Ecto neural progenitor cell (in vitro differentiated cells): ENCODE measurements around the gene RHCE.
"Not testable (repeated sequence)": the region's sequence is repeated elsewhere in the genome, so short reads cannot be mapped to it uniquely, and the experiment has no call there.

ENCODE experiments used
- DNase-seq: peaks from one replicate; pipeline ENCODE4 v3.0.0-alpha.2; 2018; ENCODE audit warnings: low spot score

RHCE gene

DNA sequence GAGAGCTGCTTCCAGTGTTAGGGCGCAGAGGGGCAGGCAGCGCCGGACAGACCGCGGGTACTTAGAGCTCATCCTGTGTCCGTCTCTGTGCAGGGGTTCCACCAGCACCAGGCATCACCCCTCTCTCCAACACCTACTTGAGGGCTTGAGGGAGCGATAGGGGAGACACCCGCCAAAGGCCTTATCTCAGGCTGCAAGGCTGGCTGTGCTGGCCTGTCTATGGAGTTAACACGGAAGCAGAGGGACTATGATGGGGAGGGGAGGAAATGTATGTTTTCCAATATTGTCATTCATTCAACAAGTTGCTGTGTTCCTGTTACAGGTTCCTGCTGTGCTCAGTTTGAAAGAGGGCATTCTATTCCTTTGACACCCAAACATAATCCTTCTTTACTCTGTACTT, at the start of gene RHCE:
Gene RHCE (minus strand): TSS at position 111 of the 400 bp plus-strand sequence. CDS start 39 bp downstream, at position 72.
- not testable (repeated sequence) for DNase-seq

DNA sequence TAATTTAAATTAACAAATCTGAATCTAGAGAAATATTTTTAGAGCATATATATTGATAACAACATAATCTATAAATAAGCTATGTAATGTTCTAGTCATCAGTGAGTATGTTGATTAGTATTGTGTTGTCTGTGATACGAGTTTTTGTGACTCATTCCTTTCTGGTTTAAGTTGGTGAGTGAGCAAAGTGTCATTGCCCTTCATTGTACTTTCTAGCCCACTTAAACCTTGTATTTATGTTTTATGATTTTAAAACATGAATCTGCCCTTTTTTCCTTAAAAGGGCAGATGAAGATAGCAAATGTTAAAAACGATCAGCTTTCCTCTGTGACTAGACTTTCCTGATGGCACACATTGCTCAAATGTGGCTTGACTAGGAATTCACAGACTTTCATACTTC, 48.6 kb upstream of the RHCE start:
- no peak for DNase-seq

DNA sequence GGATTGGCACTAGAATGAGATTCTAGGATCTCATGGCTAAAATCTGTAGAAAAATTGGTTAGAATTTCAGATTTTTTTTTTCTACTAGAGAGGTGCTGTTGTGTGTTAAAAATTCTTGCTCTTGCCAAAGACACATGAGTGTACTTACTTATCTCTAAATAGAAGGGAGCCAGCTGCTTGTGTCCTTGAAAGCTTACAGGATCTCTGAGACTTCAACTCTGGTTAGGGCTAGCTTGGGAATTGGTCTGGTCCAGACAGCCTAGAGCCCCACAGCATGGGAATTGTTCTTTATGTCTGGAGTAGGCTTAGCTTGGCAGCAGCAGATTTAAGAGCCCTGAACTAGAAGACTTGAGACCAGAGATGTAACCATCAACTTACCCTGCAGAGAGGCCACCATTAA, 47.4 kb upstream of the RHCE start:
- no peak for DNase-seq

DNA sequence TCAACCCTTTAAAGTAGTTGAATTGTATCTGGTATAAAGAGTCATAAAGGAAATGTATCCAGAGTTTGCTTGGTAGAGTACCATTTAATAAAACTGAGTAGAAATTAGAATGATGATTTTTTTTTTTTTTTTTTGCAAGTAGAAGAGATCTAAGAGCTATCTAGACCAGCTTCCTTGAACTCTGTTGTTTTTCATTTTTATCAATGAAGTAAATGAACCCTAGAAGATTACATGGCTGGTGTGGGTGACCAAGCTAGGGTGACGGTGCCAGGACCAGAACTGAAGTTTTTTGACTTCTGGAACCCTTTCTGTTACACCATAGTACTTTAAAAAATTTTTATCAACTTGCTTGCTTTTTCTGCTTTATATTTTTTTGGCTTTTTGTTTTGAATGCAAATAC, 47.0 kb upstream of the RHCE start:
- DNase-seq = no peak

DNA sequence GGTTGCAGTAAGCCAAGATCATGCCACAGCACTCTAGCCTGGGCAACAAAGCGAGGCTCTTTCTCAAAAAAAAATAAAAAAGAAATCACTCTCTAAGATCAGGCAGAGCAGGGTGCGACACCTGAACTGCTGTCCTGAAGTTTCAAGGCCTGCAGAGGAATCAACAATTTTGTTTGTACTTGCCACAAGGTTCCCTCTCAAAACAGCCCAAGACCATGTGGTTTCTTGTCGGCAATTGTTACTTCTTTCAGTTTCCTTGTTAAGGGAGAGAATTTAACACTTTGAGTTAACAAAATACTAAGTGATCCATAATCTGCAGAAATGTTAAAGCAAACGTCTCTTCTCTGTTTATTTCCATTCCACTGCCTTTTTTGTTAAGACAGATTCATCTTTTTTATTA, 46.6 kb upstream of the RHCE start:
- no peak for DNase-seq

DNA sequence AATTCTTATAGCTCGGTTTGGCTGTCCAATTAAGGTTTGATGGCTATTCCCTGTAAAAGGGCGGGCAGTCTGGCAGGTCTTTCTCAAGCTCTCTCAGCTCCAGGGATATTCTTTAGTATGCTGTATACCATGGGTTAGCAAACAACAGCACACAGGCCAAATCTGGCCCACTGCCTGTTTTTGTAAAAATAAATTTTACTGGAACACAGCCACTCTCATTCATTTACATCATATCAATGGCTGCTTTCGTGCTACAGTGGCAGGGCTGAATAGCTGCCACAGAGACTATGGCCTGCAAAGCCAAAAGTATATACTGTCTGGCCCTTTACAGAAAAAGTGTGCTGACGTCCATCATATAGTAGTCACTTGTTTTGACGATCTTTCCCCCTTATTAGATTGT, 42.1 kb upstream of the RHCE start:
- DNase-seq = no peak

DNA sequence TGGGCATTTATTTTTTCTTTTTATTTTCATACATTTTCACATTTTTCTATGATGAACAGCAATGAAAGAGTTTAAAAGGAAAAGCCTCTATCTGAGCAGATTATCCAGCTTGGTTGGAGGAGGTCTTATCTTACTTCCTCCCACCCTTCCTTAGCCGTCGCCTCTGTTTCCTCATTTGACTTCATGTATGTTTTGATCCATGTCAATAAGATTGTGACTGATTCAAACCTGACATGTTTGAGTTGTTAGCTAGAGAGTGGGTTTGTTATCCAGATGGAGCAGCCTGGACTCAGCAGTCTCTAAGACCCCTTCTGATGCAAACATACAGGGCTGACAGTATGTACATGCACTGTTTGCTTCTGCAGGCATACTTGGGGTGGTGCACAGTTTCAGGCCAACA, 41.2 kb upstream of the RHCE start:
- no peak for DNase-seq

DNA sequence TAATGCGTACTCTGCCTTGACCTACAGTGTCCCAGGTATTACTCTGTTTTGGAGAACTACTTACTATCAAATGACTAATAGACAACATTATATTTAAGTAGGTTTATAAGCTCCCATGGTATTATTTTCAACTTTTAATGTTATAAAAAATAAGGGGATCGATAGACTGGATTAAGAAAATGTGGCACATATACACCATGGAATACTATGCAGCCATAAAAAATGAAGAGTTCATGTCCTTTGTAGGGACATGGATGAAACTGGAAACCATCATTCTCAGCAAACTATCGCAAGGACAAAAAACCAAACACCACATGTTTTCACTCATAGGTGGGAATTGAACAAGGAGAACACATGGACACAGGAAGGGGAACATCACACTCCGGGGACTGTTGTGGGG, 40.2 kb upstream of the RHCE start:
- not testable (repeated sequence) for DNase-seq

DNA sequence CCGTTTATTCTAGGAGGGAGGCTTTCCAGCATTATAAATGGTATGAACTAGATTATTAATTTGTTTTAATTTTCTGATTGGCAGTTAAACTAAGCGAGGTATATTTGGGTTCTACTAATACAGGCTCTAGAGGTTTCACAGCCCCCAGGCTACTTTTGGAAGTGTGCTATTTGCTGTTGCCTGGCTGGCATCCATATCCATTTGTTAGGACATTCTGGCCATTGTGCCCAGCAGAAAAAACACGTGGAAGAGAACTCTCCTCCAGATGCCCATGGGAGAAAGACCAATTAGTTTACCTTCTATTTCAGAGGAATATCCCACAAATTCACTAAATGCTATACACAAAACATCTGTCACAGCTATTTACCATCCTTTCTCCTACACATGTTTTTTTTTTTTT, 39.4 kb upstream of the RHCE start:
- no peak for DNase-seq

DNA sequence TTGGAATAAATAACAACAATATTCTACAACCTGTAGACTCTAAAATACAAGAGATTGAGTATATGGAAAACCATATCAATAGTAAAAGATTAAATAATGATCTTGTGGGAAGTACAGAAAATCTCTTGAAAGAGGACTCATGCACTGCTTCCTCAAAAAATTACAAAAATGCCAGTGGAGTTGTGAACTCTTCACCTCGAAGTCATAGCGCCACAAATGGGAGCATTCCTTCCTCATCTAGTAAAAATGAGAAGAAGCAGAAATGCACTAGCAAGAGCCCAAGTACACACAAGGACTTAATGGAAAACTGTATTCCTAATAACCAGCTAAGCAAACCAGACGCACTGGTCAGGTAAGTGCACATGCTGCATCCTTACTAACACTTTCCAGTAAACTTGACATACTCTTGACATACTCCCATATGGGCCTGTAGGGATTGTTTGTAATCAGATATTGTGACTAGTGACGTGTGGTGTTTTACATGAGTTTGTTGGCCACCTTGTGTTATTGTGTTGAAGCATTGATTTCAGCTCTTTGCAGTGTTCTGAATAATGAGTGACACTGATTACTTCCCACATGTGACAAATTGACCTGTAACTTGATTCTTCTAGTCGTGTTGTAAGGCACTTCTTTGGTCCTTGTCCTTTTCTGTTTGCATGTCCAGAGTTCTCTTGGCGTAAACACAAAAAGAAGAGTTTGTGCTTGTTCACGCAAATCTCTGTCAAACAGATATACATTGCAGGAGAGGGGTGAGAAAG, 38.1 kb upstream of the RHCE start:
- no peak for DNase-seq

DNA sequence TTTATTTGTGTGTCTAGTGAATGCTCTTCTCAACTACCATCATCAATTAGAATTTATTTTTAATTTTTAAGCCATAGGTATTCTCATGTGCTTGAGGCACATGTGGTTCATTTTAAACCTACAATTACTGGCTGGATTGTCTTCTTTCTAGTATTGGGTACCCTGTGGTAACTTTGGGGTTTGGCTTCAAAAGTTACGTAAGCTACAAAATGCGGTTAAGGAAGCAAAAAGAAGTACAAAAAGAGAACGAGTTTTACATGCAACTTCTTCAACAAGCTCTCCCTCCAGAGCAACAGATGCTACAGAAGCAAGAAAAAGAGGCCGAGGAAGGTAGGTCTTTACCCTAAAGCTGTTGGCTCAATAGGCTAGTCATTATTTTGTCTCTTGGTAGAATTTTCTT, 35.9 kb upstream of the RHCE start:
- no peak for DNase-seq

DNA sequence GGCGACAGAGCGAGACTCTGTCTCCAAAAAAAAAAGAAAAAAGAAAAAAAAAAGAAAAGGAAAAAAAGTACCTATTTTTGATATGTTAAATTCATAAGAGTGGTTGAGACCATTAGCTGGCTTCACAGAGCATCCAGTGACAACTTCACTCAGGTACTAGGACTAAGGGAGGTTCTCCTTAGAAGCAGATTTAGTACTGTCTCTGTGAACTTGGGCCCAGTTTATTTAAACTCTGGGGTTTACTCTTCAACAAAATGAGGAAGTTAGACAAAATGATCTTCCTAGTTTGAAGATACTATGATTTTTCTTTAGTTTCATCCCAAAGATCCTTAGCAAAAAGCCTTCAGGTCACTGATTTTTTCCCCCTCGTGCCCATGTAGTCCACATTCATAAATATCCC, 31.3 kb upstream of the RHCE start:
- no peak for DNase-seq

DNA sequence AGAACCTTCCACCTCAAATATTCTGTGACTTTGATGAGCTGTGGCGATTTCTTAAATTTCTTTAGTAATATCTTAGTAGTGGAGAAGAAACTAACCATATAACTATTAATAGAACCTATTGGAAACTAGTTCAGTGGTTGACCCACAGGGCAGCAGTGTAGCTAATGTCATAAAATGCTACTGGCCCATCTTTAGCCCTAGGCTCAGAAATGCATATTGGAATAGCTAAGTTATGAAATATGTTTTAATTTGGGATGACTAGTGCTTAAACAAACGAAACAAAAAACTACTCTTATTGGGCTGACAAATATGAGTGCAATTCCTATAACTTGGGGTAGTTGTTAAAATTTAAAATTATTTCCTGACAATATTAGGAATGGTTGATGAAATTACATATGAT, 30.3 kb upstream of the RHCE start:
- no peak for DNase-seq

DNA sequence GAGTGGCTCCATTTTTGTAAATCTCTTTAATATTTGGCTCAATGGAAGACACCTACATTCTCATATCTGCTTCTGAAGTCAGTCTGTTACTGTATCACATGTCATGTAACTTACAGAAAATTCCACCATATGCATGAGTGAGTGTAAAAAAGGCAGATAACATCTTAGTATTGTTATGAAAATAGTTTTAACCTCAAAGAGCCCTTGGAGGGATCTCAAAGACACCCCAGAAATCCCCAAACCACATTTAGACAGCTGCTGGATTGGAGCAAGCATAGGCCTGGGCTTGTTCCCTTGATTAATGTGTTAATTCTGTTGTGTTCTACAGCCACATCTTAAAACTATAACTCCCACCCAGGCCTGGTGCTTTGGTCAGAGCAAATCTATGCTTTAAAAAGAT, 26.9 kb upstream of the RHCE start:
- DNase-seq = no peak

DNA sequence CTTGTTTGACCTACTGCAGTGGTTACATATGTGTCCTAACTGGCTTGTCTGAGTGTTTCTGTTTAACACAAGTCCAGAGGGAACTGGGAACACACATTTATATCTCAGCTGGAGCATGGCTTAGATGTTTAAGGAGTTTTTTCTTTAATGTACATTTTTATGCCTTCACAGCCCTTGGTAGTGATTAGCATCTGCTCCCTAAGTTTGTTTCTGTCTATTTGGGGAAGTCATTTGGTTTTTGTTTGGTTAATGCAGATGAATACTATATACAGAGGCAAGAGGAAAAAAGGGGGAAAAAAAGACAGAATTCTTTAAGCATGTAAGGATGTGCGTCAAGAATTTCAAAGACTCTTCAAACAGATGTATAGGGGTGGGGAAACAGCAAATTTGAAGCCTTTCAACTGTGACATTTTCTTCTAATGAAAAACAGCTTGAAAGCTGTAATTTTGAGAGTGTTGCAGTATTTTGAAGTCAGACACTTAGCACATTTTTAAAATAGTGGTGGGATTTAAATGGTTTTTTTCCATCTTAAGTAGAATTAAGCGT, 25.4 kb upstream of the RHCE start:
- DNase-seq = no peak

DNA sequence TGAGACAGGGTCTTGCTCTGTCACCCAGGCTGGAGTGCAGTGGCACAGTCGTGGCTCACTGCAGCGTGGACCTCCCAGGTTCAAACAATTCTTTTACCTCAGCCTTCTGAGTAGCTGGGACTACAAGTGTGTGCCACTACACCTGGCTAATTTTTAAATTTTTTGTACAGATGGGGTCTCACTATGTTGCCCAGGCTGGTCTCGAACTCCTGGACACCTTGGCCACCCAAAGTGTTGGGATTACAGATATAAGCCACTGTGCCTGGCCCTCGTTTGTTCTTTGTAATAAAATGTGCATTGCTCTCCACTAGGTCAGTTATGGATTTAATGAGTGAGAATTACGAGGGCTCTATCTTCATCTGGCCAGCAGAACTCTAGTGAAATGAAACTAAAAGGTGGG, 24.0 kb upstream of the RHCE start:
- not testable (repeated sequence) for DNase-seq

DNA sequence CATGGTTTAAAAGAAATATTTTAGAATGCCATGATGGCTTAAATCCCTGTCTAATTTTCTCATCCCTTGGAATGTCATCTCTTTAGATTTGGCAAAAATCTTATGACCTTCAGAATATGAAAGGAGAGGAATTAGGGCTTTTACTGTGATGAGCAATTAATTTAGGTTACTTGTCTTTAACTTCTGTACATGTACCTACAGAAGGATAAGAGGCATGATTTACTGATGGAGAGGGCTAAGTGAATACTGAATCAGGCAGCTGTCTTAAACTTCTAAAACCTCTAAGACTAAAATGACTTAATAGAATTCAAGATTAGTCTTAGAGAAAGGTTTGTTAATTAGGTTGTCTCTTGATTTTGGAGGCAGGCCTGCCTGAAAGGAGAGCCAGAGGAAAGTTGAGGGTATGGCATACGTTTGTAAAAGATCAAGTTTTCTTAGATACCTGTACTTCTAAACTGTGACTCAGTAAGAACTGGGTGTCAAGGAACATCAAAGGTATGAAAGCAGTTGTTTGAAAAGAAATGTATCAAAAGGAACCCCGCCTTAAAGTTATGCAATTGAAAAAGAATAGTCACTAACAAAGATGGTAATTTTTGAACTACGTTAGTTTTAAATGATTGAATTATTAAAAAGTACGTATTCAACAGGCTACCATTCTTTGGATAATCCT, 22.5 kb upstream of the RHCE start:
- DNase-seq = no peak

DNA sequence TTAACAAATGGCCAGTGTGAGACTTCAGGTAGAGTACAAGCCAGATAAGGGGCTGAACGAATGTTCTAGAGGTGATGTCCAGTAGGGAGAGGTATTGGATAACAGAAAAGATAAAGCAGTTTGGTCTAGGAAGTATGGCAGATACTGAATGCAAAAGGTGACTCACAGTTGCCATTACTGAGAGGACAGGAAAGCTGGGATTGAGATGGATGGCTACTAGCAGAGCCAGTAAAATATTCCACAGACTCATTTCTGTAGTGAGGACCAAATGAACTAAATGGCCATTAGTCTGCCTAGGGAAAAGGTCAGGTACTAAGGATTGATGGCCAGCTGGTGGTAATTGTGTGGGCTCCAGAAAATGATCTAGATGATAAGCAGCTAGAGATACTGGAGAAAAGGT, 21.6 kb upstream of the RHCE start:
- no peak for DNase-seq

DNA sequence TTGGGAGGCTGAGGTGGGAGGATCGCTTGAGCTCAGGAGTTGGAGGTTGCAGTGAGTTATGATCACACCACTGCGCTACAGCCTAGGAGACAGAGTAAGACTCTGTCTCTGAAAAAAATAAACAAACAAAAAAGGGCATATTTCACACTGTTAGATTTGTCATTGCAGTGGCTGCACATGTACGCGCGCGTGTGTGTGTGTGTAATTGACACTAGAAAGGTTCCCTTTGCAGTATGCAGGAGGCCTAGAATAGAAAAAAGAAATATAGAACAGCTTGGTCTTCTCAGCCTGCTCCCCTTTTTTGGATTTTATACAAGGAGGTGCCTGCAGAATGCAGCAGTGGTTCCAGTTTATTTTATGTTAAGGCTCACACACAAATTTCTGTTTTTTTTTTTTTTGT, 18.7 kb upstream of the RHCE start:
- no peak for DNase-seq

DNA sequence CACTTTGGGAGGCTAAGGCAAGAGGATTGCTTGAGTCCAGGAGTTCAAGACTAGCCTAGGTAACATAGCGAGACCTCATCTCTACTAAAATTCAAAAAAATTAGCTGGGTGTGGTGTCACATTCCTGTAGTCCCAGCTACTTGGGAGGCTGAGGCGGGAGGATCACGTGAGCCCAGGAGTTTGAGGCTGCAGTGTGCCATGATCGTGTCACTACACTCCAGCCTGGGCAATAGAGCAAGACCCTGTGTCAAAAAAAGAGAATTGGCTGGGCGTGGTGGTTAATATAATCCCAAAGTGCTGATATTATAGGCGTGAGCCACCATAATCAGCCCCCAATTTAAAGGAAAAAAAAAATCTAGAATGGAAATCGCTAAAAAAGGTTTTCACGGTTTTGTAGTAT, 17.0 kb upstream of the RHCE start:
- DNase-seq = no peak

DNA sequence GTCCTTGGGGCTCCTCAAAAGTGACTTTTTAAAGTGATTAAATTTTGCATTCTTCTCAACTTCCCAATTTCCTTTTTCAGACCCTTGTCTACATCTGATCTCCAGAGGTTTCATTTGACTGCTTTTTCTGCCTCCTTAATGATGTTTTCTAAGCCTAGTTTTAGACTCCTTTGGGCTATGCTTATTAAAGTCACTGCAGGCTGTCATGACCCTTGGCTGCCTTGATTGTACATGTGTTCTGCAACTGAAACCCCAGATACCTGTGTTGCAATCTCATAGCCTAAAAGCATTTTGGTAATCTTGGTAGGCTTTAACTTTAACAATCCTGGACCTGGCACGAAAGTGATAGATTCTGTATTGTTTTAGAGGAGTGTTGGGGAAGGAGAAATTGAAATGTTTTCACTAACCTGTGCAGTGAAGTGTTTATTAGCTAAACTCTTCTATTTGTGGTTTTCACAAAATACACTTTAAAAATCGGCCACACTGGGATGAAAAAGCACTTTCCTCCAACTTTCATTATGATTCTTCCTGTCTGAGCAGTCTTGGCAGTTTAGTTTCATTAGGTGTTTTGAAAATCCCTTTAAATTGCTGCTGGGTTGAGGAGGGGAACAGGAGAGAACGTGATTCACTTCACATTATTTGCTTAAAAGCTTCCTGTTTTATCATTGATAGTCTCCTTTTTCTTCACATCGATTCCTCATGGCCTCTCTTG, 14.9 kb upstream of the RHCE start:
- DNase-seq = no peak

DNA sequence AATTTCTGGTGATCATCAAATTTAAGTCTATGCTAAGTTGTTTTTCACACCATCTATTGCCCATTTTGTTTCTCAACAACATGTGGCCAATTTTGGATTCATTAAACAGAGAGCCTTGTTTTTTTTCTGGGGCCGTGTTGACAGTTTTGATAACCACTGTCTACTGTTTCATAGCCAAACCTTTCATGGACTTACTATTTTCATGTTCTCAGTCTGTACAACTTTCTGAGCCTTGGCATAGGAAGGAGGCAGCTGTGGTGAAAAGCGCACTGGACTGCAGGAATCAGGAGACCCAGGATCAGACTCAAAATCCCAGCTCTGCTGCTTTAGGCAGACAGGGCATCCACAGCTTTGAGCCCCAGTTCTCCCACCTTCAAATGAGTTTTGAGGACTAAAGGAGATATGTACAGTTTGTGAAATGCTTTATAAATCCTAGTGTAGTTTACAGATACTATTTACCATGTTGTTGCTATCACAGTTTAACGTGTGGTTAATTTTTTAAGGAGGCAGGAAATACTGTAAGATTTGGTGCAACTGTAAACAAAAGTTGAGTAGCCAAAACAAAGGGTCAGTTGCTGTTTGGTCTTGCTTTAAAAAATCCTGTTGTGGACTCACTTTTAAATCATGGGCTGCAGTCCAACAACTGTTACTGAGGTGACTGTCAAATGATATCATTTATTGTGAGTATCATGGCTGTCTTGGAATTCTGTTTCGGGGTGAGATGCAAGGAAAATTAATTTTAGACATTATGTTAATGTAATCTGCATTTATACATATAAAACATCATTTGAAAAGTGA, 13.0 kb upstream of the RHCE start:
- no peak for DNase-seq
